IPS DF 19.7 (cell line): ENCODE results near the gene CADPS2.

ENCODE experiments used
- DNase-seq: peaks from one replicate; pipeline ENCODE4 v3.0.0-alpha.2; 2013; ENCODE audit warnings: low read depth, low spot score

Gene CADPS2

DNA sequence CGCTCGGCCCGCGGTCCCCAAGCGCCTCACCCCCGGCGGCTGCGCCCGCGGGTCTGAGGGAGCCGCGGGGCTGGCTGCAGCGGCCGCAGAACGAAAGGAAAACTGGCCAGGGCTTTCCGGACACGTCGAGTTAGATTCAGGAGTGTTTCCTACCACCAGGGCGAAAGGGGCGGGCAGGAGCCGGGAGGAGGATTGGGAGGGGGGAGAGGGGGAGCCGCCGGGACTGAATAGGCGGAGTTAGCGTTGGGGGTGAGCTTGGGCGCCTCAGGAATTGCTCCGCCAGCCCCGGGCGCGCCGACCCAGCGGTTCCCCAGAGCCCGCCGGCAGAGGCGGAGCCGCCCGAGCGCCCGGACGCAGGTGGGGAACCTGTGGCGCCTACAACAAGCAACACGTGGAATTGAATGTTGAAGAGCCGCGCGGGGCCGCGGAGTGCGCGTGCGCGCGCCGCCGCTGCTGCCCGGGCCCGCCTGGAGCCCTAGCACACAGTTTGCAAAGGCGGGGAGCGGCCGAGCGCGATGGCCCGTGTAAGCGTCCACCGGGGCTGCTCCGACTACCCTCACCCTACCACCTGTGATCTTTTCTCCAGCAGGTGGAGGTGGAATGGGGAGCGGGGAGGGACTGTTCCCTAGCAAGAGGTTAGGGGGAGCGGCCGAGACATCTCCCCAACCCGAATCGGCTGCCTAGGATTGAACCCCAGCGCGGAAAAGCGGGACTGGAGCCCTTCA lies at the start of gene CADPS2:
CADPS2 (minus strand) TSS at position 104 of the 725 bp plus-strand sequence. CDS start 123 bp downstream, outside the sequence.
- no peak for DNase-seq

DNA sequence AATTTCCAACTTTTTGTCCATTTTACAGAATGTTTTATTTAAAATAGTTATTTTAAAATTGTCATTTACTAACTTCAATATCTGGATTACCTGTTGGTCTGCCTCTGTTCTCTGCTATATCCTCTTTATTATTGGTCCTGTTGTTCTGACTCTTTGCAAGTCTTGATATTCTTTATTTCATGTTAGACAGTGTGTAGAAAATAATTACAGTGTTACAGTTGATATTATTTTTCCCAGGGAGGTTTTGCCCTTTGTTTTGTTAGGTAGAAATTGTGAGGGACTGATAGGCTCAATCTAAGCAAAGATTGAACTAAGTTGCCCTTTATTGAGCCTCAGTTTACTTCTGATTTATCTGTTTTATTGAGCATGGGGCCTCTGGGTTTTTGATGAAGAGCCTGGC lies 49.4 kb upstream of the CADPS2 start:
- no peak for DNase-seq

DNA sequence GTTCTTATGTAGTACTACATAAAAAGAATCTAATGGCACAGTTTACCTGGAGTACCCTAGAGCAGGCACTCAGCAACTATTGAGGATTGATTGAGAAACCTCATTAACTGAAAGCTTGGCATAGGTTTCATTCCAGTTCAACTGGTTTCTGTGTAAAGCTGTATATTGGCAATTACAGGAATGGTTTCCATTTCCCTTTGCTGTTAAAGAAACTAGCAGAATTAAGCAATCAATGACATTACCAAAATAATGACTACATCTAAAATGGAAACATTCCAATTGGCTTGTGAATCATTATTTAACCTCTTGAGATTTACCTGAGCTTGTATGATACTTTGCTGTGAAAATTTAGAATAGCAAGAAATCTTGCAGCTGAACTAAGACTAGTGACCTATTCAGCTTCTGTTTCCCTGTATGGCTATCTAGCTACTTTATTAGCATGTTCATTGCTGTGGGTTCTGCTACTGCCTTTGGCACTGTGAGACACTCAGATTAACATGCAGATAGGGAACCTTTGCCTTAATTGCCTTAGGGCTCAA lies 33.5 kb upstream of the CADPS2 start:
- no peak for DNase-seq

DNA sequence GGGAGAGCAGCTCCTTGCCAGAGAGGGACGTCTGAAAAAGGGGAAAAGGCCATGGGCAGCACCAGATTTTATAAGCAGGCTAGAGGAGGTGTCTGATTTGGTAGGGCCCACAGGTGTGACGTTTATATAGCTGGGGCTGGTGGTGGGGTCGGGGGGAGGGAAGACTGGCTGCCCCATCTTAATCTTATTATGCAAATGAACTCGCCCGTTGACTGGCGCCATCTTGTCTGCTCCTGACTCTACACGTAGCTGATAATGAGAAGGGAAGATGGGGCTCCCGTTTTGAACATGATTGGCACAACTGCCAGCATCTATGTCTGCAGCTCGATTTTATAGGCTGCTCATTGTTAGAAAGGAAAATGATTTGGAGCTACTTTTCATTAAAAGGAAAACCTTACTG lies 28.6 kb upstream of the CADPS2 start:
- no peak for DNase-seq

DNA sequence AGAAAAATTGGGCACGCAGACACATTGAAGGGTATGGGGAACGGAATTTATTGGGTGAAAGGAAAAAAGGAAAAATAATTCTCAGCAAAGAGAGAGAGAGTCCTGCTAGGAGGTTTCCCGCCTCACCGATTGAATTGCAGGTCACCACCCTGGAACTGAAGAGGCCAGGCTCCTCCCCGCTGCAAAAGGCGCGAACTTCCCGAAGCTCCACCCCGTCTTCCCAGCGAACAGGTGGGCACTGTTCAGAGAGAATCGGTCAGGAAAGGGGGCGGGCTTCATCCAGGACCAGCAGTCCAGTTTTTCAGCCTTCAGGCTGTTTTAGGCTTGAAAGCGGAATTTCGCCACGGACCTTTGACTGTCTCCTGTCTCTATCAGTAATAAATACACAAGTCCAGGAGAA lies 27.3 kb upstream of the CADPS2 start:
- DNase-seq = no peak

DNA sequence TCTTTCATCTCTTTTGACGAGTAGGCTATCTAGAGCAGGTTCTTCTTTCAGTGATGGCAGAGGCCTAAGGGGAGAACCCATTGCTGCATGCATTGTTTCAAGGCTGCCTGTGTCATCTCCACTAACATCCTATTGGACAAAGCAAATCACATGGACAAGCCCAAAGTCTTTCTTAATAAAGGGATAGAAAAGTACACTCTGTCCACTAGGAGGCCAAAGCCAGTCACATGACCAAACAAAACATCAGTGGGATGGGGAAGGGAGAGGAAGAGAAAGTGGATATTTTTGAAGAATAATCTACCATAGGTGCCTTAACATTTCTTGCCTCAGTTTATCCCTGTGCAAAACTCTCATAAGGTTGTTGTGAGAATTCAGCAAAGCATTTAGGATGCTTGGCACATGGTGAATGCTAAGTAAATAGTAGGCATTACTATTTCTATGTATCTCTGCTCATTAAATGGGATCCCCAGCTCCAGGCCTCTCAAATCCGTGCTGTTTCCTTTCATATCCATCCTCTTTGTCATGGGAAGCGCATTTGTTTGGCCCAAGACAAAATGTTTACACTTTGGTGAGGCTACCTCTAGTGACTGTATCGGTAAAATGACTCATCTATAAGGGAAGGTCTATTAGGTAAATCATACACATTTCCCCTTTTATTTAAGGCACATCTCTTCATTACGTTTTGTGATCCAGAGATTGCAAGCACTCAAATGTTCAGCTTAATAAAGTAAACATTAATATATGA lies 16.7 kb upstream of the CADPS2 start:
- DNase-seq = no peak

DNA sequence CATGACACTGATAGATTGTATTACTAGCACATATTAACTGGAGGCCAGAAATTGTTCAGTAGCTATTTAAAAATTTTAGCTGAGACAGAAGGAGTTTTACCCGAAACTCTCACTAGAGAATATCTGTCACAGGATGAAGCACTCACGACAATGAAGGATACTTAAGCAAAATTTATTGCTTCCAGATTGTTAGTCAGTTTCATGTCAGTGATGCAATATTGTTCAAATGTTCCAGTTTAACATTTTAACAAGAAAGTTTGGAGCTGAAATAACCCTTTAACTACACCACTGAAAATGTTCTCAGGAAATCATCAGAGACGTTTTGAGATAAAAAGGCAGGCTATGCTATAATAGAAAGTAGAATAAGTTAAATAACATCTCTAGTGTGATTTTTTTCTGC lies 15.0 kb upstream of the CADPS2 start:
- DNase-seq = no peak

DNA sequence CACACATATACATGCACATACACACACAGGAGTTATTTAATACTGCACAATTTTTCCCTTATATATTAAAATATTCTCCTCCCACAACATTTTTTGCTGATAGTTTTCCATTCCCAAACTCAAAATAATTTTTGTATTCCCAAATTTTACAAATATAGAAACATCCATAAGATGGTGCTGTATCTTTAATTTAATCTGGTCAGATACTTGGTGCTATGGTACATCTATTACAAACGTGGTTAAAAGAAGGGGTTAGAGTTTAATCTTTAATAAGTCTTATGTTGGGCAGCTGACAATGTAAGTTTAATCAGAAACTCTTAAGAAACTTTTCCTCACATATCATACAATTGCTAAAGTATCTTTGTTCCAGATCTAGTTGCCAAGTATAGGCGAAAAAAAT lies 10.2 kb upstream of the CADPS2 start:
- DNase-seq = no peak

DNA sequence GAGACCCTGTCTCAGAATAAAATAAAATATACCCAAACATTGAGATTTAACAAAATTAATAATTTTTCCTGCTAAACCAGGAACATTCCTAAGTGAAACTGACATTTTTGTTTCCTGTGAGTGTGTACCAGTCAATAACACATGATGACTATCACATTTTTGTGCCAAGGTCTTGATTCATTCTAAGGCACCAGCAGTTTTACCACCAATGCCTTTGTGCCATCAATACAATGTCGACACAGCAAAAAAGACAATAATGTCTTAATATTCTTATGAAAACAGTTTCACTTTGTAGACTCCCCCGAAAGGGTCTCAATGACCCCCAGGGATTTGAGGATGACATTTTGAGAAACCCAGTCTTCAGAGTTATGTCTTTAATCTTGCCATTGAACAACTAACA lies 7.2 kb upstream of the CADPS2 start:
- DNase-seq = no peak

DNA sequence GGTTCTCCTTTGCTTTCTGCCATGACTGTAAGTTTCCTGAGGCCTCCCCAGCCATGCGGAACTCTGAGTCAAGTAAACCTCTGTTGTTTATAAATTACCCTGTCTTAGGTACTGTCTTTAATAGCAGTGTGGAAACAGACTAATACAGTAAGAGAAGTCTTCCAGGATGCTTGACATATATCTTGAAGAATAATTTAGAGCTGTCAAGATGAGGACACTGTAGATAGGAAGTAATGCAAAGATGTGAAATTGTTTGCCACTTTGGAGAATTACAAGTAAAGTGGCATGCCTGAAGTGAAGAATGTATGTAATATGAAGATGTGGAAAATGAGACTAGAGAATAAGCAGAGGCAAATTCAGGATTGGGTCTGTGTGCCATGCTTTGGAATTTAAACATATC lies 2.9 kb upstream of the CADPS2 start:
- DNase-seq = no peak

DNA sequence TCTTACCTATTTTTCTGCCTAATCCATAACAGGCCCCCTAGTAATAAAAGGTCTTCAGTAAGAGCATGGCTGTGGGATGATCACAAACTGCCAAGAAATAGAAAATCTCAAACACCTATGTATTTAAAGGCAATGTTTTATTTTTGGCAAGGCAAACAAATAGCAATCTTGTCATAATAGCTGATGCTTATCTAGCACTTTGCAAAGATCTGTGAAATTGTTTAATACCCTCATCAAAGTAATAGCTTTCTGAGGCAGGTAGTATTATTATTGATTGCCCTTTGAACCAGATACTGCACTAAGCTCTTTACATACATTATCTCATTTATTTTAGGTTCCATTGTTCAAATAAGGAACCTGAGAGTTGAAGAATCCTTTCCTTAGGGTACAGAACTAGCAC lies 1.6 kb upstream of the CADPS2 start:
- DNase-seq = no peak

DNA sequence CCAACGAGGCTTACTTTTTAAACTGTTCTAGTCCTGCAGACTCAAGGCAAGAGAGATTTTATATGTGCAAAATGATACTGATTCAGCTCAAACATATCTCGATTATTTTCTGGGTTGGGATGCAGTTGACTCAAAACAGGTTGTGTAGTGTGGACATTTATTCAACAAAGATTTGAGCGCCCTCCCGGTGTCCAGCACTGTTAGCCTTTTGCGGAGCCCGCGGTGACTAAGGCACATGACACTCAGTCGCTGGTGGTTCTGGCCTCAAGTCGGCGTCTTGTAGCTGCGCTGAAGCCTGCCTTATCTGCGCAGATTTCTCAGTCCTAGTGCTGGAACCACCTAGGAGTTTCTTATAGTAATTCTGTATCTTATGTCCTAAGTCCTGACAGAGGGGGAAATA lies 938 bp upstream of the CADPS2 start:
- no peak for DNase-seq

DNA sequence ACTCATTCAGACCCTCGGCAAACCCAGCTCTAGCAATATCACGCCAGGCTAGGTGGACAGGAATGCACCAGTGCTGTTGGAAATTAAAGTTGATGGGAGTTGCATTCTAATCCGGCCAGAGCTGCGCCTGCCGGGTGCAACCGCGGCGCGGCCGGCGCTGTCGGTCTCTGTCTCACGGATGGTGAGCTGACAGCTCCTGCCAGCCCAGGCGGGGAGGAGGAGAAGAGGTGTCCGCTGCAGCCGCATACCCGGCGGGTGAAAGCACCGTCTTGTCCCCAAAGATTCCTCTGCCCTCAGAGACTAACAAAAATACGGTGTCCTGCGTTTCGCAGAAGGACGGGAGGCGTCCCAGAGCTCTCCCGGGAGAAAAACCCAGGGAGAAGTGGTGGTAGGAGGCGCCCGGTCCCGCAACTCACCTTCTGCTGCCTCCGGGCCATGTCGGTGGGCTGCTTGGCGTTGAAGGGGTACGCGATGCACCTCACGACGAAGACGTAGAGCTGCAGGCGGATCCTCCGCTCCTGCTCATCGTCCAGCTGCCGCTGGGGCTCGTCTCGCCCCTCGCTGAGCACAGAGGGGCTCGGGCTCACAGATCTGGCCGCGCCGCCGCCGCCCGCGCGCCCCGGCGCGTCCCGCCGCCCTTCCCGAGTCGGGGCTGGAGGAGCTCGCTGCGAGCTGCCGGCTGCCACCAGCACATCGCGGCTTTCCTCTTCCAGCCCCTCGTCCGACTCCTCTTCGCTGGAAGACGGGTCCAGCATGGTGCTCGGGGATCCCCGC lies 490 bp downstream of the CADPS2 start:
- no peak for DNase-seq

DNA sequence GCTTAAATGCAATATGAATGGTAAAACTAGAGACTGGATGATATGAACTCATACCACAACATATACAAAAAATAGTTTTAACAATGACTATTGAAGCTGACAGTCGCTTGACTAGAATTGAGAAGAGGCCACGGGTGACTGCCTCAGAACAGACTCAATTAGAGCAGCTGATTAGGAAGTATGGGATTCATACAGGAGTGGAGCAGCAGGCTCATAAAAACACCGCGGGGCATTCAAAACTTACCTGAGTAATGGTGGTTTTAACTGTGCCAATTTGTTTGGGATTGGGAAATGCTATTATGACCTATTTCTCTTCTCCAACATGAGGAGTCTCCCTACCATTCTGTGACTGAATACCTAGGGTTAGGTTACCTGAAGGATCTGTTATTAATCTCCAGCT lies 2.1 kb downstream of the CADPS2 start:
- no peak for DNase-seq

DNA sequence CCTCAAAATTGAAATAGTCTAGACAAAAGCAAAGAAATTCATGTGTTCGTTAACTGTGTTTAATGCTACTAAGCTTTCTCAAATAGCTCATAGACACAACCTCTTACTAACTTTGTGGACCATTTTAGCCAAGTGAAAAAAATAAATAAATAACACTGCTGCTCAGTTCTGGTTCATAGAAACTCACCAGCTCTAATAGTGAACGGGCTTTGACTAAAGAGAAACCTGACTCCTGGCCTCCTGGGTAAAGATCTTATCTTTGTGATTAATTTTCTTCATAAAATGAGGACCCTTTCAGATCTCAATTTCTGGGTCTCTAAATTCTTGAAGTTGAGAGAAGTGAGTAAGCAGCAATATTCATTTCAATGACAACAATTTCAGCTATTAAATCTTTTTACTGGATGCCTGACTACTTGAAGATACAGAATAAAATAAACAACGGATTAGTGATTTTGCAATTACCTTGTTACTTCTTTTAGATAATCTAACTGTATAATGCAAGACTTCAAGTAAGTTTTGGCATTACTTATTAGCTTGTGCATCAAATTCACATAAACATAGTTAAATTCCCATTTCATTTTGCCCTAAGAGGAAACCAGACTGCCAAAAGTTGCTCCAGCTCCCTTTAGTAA lies 3.1 kb downstream of the CADPS2 start:
- no peak for DNase-seq

DNA sequence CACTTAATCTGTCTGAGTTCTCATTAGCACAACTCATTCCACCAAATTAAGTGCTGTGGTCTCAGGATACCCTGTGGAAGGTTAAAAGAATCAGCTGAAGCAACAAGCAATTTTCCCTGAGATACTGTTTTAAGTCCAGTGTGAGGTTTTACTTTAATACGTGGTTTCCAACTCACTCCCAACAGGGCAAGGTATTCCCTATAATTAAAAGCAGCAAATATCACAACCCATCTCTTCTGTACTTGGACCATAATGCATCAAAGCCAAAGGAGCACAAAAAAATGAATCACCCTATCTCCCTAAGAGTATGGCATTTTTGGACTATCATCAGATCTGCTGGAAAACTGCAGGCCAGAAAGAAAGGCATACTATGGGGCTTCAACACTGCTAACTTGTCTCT lies 4.9 kb downstream of the CADPS2 start:
- no peak for DNase-seq

DNA sequence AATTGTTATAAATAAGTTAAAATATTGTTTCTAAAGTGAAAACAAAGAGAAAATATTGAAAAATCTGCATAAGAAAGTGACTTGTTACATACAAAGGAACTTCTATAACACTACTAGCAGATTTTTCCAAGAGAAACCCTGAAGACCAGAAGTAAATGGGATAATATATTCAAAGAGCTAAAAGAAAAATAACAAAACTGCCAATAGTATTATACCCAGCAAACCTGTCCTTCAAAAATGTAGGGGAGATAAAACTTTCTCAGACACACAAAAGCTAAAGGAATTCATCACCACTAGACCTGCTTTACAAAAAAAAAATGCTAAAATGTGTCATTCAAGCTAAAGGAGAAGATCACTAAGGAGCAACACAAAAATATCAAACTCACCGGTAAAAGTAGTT lies 17.0 kb downstream of the CADPS2 start:
- DNase-seq = no peak

DNA sequence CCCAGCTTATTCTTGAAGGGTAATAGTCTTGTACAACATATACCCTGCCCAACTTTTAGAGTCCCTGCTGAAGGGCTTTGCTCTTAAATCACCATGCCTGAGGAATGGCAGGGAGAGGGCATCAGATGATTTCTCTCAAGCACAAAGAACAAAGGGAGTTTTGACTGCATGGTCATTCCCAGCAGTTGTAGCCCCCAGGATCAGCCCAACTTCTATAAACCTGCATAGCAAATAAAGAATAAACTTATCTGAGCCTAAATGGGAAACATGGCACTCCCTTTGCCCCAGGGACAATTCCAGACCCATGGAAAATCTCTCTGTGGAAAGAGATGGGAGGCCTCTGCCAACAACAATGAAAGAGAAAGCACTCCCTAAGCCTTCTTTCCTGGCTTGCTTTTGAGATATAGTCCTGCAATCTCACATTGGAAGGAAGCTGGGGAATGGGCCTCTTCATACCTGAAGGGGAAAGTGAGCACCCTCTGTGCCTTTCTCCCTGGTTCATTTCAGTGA lies 18.7 kb downstream of the CADPS2 start:
- no peak for DNase-seq

DNA sequence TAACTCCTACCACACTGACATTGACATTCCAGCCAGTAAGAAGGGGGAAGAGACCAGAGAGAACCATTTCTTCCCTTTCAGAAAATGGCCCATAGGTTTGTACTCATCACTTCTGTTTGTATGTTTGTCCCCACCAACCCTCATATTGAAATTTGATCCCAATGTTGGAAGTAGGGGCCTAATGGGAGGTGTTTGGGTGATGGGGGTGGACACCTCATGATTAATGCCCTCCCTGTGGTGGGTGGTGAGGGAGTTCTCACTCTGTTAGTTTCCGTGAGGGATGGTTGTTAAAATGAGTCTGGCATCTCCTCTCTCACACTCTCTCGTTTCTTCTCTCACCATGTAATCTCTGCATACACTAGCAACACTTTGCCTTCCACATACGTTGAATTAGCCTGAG lies 21.4 kb downstream of the CADPS2 start:
- DNase-seq = no peak

DNA sequence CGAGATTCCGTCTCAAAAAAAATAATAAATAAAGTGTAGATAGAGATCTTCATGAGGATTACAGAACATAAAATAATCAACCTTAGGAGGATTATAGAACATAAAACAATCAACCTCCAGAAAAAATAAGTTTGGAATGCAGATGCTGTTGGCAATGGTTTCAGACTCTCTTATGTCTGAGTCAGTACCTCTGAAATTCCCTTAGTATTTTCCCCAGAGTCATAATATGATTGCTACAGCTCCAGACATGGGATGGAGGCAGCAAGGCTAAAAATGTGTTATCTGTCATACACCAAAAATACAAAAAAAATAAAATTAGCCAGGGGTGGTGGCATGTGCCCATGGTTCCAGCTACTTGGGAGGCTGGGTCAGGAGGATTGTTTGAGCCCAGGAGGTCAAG lies 22.2 kb downstream of the CADPS2 start:
- no peak for DNase-seq

DNA sequence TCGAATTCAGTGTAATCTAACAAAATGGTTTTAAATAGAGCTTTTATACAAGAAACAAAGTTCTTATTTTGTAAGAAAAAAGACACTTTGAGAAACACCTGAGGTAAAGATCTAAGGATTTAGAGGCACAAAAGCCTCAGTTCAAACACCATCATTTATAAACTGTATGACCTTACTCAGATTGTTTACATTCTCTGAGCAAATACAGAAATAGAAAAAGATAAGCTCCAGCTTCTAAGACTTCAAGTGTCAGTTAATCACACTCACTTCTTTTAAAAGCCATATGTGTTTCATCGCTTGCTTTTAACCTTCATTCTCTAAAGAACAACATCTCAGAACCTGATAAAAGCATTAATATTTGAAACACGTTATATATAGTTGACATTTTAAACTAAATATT lies 27.9 kb downstream of the CADPS2 start:
- DNase-seq = no peak

DNA sequence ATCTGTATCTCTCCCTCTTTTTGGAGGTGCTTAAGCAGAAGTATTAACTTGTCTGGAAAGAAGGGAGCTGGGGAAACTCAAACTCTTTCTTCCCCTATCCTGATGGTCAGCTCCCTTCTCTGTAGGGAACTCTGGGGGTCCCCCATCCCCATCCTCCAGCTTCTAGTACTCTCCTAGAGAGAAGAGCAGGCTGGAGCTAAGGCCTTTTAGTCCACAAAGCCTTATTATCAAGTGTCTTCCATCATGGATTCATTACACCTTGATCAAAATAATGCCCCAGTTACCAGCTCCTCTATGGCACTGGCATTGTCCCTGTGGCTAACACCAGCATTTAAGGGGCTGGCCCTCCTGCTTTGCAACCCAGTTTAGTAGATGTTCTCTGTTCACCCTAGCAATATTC lies 35.7 kb downstream of the CADPS2 start:
- DNase-seq = no peak
